ENCODE results near the gene CIB4. TPM values are rescaled to one million over a fixed set of nuclear protein-coding genes. Genes with fewer than 3 reads are reported as not detected.

Gene CIB4
- total RNA-seq, 1 donor from 2014 or later, result not detected

- H3K36me3 ChIP-seq (ENCODE audit: control insufficient read depth, insufficient read depth, low read length), result no peaks in the 10 kb centered on the region
- peak; percentile 86 for FAIRE-seq
- no peak for DNase-seq (ENCODE audit: low read depth)
- peaks cover 9% of the 10 kb centered on the region for H3K27me3 ChIP-seq (ENCODE audit: control insufficient read depth, insufficient read depth, low read length)
- no peak overlapping the region for H3K4me3 ChIP-seq (ENCODE audit: low read depth, low read length)
- TF ChIP-seq CTCF (IDR thresholded peaks at IDR 0.05; ENCODE audit: insufficient read depth, low read length, severe bottlenecking), result no peak
Observed at GRCh38 chr2:26584191-26584590, 57.0 kb downstream of the CIB4 start.

- H3K27me3 ChIP-seq (ENCODE audit: control insufficient read depth, insufficient read depth, low read length), result peaks cover 10% of the 10 kb centered on the region
- no peak overlapping the region for H3K4me3 ChIP-seq (ENCODE audit: low read depth, low read length)
- no peak for FAIRE-seq
- no peak for TF ChIP-seq CTCF (IDR thresholded peaks at IDR 0.05; ENCODE audit: insufficient read depth, low read length, severe bottlenecking)
- DNase-seq (ENCODE audit: low read depth), result no peak
- H3K36me3 ChIP-seq (ENCODE audit: control insufficient read depth, insufficient read depth, low read length), result no peaks in the 10 kb centered on the region
Observed at GRCh38 chr2:26583381-26583911, 57.7 kb downstream of the CIB4 start.

- DNase-seq (ENCODE audit: low read depth), result no peak
- no peak for FAIRE-seq
- no peak for TF ChIP-seq CTCF (IDR thresholded peaks at IDR 0.05; ENCODE audit: insufficient read depth, low read length, severe bottlenecking)
- no peaks in the 10 kb centered on the region for H3K36me3 ChIP-seq (ENCODE audit: control insufficient read depth, insufficient read depth, low read length)
- no peak overlapping the region for H3K4me3 ChIP-seq (ENCODE audit: low read depth, low read length)
- peaks cover 11% of the 10 kb centered on the region for H3K27me3 ChIP-seq (ENCODE audit: control insufficient read depth, insufficient read depth, low read length)
Observed at GRCh38 chr2:26582890-26583289, 58.3 kb downstream of the CIB4 start.

- DNase-seq (ENCODE audit: low read depth) (no peak), FAIRE-seq (no peak)
- Histone ChIP-seq H3K27me3 (ENCODE audit: control insufficient read depth, insufficient read depth, low read length) (peaks cover 9% of the 10 kb centered on the region), H3K36me3 (ENCODE audit: control insufficient read depth, insufficient read depth, low read length) (no peaks in the 10 kb centered on the region), H3K4me3 (ENCODE audit: low read depth, low read length) (no peak overlapping the region)
- no peak for TF ChIP-seq CTCF (IDR thresholded peaks at IDR 0.05; ENCODE audit: insufficient read depth, low read length, severe bottlenecking)
Observed at GRCh38 chr2:26581991-26582842, 58.9 kb downstream of the CIB4 start.

GRCh38 chr2:26581266-26581990 lies 59.7 kb downstream of the CIB4 start:
- H3K27me3 ChIP-seq (ENCODE audit: control insufficient read depth, insufficient read depth, low read length), result peaks cover 11% of the 10 kb centered on the region
- no peak for TF ChIP-seq CTCF (IDR thresholded peaks at IDR 0.05; ENCODE audit: insufficient read depth, low read length, severe bottlenecking)
- no peak overlapping the region for H3K4me3 ChIP-seq (ENCODE audit: low read depth, low read length)
- no peak for FAIRE-seq
- no peak for DNase-seq (ENCODE audit: low read depth)
- H3K36me3 ChIP-seq (ENCODE audit: control insufficient read depth, insufficient read depth, low read length), result no peaks in the 10 kb centered on the region

Measured in bronchial epithelial cell (primary cell).